HG03469 (cell line): Measurements from ENCODE around the gene CAMKMT.
A peak's percentile ranks its signal among the peaks of the same experiment; 100 is the strongest.

Experiments used
- ATAC-seq: cut with Tn5 transposase; IDR thresholded peaks from one replicate; pipeline ENCODE4 v1.9.1; 2021; ENCODE audit warnings: mild to moderate bottlenecking, moderate library complexity, moderate number of reproducible peaks; ENCODE audit not compliant: unreplicated experiment

CAMKMT gene

DNA sequence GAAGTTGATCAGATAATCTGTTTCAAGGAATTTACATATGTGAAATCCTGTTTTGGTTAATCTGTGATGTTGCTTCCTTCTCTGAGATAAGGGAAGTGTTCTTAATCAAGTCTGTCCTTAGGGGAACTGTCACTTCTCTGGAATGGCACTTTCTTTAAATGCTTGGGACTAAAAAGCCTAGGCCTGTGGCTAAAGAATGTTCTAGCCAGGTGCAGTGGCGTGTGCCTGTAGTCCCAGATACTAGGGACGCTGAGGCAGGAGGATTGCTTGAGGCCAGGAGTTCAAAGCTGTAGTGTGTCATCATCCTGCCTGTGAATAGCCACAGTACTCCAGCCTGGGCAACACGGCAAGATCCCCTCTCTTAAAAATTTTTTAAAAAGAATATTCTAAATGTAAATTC is 362.2 kb downstream of the CAMKMT start:
- no peak for ATAC-seq

DNA sequence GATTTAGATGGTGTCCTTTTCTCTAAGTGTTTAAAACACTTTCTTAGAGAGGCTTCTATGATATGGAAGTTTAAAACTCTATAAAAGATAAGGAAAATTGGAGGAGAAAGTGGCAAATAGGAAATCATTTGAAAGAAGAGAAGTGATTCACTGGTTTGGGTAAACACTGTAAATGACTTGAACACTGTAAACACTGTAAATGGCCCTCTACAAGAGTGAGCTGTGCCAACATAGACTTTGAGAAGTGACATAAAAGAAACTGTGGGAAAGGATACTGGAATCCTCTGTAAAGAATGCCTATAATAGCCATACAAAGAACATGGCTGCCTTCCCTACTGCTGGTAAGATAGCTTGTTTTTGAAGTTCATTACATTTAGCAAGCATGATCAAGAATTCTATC is 368.8 kb downstream of the CAMKMT start:
- ATAC-seq, result no peak

DNA sequence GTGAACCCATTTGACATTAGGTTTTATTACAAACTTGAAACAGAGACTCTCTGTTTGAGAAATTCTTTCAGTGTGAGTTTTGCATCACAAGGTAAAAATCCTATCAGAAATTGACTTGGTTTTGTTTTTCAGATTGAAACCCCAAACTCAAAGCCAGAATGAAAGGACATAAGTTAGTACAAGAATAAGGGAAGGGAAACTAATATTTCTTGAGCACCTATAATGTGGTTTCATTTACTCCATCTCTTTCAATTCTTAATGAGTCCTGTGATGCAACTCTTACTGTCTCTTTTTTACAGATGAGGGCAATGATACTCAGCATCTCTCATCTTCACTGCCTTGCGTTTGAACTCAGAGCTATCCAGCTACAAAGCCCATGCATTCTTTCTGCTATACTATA is 369.8 kb downstream of the CAMKMT start:
- peak; percentile 92 for ATAC-seq

DNA sequence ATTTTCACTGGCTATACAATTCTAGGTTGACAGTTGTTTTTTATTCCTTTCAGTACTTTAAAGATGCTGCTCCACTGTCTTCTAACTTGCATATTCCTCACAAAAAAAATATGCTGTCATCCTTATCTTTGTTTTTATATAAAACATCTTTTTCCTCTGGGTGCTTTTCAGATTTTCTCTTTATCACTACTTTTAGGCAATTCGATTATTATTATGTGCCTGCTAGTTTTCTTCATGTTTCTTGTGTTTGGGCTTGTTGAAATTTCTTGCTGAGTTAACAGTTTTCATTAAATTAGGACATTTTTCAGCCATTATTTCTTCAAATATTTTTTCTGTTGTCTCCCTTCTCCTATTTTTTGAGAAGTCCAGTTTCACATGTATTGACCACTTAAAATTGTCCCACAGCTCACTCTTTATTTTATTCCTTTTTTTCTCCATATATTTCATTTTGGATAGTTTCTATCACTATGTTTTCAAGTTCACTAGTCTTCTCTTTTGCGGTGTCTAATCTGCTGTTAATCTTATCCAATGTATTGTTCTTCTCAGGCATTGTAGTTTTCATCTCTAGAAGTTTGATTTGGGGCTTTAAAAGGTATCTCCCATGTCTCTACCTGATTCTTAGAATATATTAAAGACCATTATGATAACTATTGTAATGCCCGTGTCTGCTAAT is 374.7 kb downstream of the CAMKMT start:
- ATAC-seq, result no peak

DNA sequence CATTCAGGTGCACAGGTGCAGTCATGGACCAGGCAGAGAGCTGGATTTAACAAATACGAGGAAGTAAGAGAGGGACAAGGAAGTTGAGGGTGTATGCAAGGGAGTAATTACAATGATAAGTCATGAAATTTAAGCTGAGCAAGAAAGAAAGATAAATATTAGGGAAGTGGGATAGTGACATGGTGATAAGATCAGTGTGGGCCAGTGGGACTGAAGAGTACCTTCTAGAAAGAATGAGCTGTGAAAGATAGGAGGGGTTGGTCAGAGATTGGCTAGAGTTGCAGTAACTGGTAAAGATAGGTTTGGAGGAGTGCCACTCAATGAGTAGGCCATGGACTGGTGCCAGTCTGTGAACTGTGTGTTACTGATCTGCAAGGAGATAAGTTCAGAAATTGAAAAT is 378.9 kb downstream of the CAMKMT start:
- ATAC-seq, result no peak

DNA sequence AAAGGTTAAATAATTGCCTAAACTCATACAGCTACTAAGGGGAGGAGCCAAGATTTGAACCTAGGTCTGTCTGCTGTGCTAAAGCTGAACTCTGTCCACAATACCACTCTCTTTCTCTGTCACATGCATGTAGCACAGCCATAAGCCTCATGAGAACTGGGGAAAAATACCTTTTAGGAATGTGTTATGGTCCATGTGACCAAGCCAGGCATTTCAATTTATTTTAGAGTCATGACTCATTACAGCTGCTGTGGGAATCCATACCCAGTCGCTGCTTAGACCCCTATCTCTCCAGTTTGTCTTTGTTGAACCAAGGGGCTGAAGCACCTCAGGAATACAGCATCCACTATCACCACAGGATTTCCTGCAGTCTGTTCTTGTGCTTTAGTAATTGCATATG is 379.8 kb downstream of the CAMKMT start:
- no peak for ATAC-seq

DNA sequence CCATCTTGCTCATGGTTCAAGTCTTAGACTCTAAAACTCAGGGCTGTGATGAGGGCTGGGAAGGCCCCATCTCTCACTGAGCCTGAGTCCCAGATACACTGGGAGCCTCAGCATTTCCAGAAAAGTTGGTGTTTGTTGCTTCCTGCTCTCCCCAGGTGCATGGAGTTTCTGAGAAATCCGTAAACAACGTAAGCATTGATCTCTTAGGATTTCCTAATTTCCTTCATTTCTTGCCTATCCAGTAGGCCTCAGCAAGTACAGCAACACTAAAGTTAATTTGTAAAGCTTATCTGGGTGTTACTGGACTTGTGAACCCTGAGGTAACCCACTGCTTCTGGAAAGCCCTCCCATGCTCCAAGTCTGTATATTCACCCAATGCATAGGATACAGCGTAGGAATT is 380.3 kb downstream of the CAMKMT start:
- ATAC-seq, result no peak

DNA sequence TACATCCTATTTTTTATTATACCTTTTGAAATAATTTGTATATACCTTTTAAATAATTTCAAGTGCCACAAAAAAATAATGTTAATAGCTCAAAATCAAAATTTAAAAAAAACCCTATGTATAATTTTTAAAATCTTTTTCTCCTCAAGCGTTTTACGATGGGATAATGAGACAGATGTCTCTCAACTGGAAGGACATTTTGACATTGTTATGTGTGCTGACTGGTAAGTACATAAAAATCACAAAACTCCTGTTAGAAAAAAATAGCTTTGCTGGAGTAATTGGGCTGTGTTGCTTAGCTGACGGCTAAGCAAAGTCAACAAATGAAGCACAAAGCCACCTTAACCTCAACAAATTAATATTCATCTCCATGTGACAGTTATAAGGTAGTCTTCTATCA is 381.7 kb downstream of the CAMKMT start:
- ATAC-seq, result no peak

DNA sequence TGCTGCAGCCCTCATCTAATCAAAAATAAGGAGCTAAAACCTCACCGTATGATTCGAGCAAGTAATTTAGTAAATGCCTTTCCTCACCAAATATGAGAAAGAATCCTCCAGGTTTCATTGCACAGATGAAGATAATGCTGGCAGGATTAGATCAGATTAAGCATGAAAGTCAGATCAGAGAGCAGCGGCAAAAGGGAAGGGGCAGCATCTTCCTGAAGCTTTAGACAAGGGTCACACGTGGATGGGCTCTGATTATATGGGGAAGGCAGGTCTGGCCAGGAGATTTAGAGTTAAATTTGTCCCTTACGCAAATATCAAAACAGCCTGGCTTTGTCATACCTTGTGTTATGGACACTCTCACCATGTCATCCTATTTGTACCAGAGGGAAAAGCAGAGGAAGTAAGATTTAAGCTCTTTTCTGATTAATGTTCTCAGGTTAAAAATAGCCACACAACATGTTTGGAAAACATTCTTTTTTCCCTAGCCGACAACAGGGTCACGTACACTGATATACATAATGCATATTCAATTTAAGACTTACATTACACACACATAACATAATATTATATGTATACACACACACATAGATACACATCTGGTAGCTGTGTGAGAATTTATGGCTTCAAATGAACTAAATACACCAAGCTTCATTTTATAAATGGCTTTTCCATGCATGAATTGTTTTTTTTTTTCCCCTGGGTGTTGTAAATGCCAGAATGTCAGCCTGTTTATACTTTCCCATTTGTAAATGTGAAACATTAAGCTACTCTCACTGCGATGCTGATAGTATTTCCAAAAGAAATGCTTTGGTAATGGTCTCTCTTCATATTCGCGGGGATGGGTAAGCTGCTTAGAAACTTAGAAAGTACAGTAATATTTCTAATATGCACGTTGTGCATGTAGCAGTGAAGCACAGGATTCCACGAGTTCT is 383.5 kb downstream of the CAMKMT start:
- ATAC-seq, result no peak

DNA sequence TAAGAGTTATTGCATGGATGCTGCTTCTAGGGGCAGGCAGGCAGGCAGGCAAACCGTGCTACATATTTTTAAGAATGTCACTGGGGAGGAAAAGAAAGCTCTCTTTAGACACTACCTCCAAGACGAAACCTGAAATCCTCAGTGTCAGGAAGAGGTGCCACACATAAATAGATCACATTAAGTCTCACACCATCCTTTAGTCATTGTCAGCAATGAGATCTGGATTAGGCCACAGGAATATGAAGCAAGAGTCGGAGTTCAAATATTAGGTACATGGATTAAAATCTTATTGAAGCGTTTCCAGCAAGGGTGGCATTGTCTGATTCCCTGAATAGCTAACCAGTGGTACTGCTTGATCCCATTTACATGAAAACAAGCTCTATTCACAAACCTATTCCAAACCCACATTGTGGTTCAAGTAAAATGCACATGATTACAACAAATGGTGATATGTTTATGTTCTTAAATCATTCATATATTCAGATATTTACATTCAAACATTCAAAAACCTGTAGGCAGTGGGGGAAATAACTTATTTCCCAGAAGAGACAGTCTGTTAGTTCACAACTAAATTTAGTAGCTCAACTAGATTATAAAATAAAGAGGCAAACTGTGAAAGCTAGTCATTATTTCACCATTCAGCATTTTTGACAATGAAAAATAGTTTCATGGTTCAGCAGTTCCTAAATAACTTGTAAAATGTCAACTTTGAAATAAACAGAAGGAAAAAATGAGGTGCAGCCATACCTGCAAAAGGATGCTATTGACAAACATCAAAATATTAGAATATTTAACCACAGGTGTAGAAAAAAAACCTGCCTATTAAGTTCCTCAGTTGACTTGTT is 384.4 kb downstream of the CAMKMT start:
- ATAC-seq, result no peak

DNA sequence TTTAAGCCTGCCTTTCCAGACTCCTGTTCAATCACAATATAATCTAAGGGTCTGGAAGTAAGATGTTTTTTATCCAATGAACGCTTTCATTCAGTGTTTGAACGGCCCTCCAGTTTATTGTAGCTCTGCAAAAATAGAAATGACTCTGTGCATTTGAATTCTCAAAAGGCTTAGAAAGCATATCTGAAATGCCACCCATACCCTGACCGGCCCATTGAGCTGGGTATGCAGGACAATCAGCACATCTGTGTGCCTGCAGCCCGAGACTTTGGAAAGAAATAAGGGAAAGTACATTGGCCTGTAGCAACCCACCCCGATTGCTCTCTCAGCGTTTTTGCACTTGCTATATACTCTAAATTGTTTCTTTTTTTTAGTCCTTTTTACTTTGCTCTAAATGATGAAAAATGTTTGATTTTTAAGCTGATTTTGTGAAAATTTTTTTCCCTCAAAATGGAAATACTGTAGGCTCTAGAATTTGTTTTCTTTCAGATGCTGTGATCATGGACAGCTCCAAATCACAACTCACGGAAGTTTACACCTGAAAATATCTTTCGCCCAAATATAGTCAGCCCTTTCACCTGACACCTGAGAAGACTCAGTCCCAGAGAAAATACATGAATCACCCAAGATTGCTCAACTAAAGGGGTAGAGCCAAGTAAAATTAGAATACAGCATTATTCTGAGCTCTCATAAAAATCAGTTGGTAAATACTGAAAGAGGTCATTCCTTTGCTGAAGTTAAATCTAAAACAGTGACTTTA is 385.3 kb downstream of the CAMKMT start:
- ATAC-seq, result no peak

DNA sequence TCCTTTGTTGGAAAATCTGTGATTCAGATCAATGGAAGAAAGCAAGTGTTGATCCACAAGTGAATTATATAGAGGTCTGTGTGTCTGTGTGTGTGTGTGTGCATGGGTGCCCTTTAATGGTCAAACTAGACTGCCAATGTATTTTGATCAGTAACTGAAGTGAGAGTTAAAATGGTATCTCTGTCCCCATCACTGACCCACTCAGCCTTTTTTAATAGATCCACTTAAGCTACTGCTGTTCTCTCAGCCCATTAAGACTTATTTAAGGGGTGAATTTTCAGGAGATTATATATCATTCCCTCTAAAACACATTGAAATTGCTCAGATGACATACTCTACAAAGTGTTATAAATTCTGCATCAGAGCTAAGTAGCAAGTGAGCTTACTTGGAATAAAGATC is 386.0 kb downstream of the CAMKMT start:
- ATAC-seq, result no peak

DNA sequence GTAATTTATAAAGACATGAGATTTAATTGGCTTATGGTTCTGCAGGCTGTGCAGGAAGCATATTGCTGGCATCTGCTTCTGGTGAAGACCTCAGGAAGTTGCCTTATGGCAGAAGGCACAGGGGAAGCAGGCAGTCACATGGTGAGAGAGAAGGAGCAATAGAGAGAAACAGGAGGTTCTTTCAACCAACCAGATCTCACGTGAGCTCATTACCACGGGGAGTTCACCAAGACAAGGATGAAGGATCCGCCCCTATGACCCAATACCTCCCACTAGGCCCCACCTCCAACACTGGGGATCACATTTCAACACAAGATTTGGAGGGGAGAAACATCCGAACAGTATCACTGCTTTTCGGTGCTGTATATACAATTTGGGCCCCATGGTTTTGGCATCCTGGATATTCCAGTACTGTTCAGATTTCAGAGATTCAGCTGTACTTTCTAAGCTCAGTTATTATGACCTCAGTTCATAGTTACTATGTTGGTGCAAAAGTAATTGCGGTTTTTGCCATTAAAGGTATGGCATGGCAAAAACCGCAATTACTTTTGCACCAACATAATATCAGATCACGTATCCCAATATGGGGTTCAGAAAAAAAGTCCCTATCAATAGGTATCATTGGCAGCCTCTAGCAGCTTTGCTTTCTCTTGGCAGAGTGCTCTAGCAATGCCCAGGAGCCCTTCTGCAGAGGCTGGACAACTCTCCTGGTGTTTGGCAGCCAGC is 390.2 kb downstream of the CAMKMT start:
- ATAC-seq, result no peak

DNA sequence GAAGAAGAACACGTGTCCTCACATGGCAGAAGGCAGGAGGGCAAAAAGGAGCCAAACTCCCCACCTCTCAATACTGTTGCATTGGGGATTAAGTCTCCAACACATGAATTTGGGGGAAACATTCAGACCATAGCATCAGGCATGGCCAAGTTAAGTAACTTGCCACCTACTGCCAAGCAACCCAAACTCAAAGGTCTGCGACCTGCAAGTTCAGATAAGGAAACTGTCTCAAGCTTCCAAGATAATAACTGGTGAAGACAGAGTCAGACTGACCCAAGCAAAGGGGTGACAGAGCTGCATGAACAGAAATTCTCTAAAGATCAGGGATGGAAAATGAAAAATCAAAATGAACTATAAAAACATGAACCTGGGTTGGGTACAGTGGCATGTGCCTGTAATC is 391.0 kb downstream of the CAMKMT start:
- no peak for ATAC-seq

DNA sequence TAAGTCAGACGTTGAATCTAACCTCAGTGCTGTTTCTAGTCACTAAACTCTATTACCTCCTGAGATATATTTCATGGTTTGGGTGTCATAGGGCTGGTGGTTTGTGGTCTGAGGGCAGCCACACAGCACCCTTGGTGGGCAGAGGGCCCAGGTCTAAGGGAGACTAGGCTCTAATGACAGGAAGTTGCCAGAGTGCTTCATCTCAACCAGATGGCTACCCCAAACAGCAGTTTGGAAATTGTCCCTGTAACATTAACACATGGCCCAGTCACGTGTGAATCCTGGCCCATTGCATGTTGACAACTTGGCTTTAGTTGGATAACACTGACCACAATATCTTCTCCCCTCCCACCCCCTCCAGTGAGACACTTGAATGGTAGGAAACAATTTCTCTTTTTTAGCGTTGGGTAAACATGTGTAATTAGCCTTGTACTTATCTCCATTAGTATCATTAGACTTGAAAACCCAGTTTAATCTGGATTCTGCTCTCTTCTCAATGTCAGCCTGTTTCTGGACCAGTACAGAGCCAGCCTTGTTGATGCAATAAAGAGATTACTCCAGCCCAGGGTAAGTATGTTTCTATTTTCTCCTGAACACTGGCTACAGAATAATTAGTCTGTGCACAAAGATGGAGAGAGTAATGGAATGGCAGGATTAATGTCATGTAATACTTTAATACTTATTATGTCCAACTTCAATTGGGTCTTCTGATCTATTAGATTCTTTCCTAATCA is 392.0 kb downstream of the CAMKMT start:
- ATAC-seq, result peak; percentile 74

DNA sequence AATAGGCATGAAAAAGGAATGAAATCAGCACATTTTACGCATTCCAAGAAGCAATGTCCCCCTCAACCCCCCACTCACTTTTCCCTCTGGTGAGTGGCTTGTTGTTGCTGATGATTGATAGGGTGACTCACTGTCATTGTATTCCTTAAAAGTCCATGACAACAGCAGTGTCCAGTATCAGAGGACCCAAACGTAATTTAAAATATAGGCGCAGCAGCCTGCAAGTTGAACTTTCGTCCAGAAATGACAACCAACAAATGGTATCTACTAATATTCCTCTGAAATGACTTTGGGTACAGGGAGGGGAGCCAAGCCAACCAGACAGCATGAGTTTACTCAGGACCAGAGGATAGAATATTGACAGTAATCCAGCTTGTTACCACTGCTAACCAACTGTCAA is 396.8 kb downstream of the CAMKMT start:
- ATAC-seq, result no peak

DNA sequence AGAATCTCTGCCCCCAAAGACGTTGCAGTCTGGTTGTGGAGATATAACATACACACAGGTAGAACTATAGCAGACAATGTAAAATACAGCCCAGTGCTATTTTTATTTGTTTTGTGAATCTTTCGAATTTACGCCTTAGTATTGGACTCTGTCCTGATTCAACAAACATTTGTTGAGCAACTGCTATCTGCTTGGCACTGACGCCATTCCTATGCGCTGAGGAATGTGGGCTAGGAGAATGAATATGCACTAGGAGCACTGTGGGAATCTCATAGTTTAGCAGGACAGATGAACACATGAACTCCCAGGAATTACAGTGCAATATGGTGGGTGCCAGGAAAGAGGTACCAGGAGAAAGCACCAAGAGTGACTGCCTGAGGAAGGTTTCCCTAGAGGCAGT is 398.1 kb downstream of the CAMKMT start:
- no peak for ATAC-seq

DNA sequence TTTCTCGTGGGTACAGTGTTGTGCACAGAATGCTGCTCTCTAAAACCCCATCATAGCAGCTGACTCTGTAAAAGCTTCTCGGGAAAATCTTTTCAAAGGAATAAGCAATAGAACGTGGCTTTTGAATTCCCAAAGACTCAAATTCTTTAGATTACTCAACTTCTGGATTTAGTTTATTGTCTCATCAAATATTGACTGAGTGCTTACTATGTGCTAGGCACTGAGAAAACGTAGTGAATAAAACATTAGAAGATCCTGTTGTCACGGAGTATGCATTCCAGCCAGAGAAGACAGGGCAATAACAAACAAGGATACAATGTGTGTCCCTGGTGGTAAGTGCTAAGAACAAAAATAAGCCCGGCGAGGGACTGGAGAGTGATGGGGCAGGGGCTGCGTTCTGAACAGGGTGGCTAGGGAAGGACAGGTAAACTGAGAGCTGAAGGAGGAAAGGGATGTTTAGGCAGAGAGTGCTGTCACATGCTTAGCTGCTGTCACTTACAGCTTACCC is 401.6 kb downstream of the CAMKMT start:
- ATAC-seq, result no peak

DNA sequence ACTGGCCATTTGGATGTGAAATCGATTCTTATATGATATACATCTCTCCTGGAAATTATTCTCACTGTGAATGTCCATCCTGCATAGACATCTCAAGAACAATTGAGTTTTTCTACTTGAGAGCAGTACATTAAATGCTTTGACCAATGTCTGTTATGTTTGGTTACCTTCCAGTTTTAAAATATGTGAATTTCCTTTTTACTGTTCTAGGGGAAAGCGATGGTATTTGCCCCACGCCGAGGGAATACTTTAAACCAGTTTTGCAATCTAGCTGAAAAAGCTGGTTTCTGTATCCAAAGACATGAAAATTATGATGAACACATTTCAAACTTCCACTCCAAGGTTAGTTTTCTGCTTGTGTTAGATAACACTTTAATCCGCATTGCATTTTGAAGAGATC is 404.5 kb downstream of the CAMKMT start:
- ATAC-seq, result no peak
